GM23338 (cell line): ENCODE data around the gene LRIT2. TPM values are rescaled to one million over a fixed set of nuclear protein-coding genes. Genes with fewer than 3 reads are reported as not detected.

Experiments
- ATAC-seq: fragments of 200-7000 bp; cut with Tn5 transposase; 3 replicates; pipeline ENCODE4 v1.9.1; 2020
- DNase-seq: peaks from one replicate; pipeline ENCODE4 v3.0.0-alpha.2; 2015; ENCODE audit warnings: low spot score
- H2AFZ ChIP-seq: fragments of 200-600 bp; sonication (generic); 2 replicates; pipeline ENCODE4 v1.8.0; 2016; ENCODE audit warnings: antibody characterized with exemption, mild to moderate bottlenecking, moderate library complexity
- H3F3A ChIP-seq: fragments of 200-600 bp; sonication (generic); replicated peaks from 2 replicates; pipeline ENCODE4 v1.8.0; 2017; ENCODE audit warnings: antibody characterized with exemption, mixed run types, low read depth
- H3K27ac ChIP-seq: fragments of 200-600 bp; sonication (generic); 2 replicates; pipeline ENCODE4 v1.6.1; 2016; ENCODE audit warnings: low read depth
- H3K27me3 ChIP-seq: fragments of 200-600 bp; sonication (generic); 2 replicates; pipeline ENCODE4 v1.8.0; 2016; ENCODE audit warnings: mild to moderate bottlenecking, mixed run types, moderate library complexity; ENCODE audit not compliant: insufficient read depth
- H3K36me3 ChIP-seq: fragments of 200-600 bp; sonication (generic); 2 replicates; pipeline ENCODE4 v1.8.0; 2016; ENCODE audit warnings: mild to moderate bottlenecking; ENCODE audit not compliant: insufficient read depth
- H3K4me1 ChIP-seq: fragments of 200-600 bp; sonication (generic); 2 replicates; pipeline ENCODE4 v1.8.0; 2016; ENCODE audit warnings: mild to moderate bottlenecking, moderate library complexity; ENCODE audit not compliant: insufficient read depth
- H3K4me2 ChIP-seq: fragments of 200-600 bp; sonication (generic); 2 replicates; pipeline ENCODE4 v1.7.1; 2017; ENCODE audit warnings: mixed run types
- H3K4me3 ChIP-seq: fragments of 200-600 bp; sonication (generic); 2 replicates; pipeline ENCODE4 v1.6.1; 2016; ENCODE audit warnings: mixed run types
- H3K79me2 ChIP-seq: fragments of 200-600 bp; sonication (generic); replicated peaks from 2 replicates; pipeline ENCODE4 v1.8.0; 2017; ENCODE audit warnings: mild to moderate bottlenecking; ENCODE audit not compliant: insufficient read depth
- H3K9me2 ChIP-seq: fragments of 200-600 bp; sonication (generic); 2 replicates; pipeline ENCODE4 v1.8.0; 2017; ENCODE audit not compliant: insufficient read depth
- H4K20me1 ChIP-seq: fragments of 200-600 bp; sonication (generic); replicated peaks from 2 replicates; pipeline ENCODE4 v1.8.0; 2017; ENCODE audit warnings: mild to moderate bottlenecking; ENCODE audit not compliant: insufficient read depth
- H3K27ac Mint-ChIP-seq: 2 replicates; pipeline ENCODE4 v1.8.0; 2020; ENCODE audit warnings: inconsistent platforms, mild to moderate bottlenecking, moderate library complexity, mixed read lengths
- H3K27me3 Mint-ChIP-seq: 3 replicates; pipeline ENCODE4 v1.8.0; 2022; ENCODE audit warnings: low read depth, mild to moderate bottlenecking, moderate library complexity, mixed read lengths, inconsistent platforms; ENCODE audit not compliant: insufficient read depth, poor library complexity
- H3K36me3 Mint-ChIP-seq: 3 replicates; pipeline ENCODE4 v1.8.0; 2021; ENCODE audit warnings: low read depth, mild to moderate bottlenecking, inconsistent platforms, moderate library complexity, mixed read lengths
- H3K4me1 Mint-ChIP-seq: 3 replicates; pipeline ENCODE4 v1.8.0; 2020; ENCODE audit warnings: mild to moderate bottlenecking, inconsistent platforms, mixed read lengths
- H3K4me3 Mint-ChIP-seq: 3 replicates; pipeline ENCODE4 v1.8.0; 2021; ENCODE audit warnings: moderate library complexity, mild to moderate bottlenecking, inconsistent platforms, mixed read lengths
- H3K9me3 Mint-ChIP-seq: 3 replicates; pipeline ENCODE4 v1.8.0; 2020; ENCODE audit warnings: moderate library complexity, mild to moderate bottlenecking, inconsistent platforms, mixed read lengths
- CREB1 ChIP-seq: fragments of 250-450 bp; sonication (Bioruptor Pico); IDR thresholded peaks from 2 replicates; pipeline ENCODE4 v1.5.0; 2020; ENCODE audit warnings: low read depth, mild to moderate bottlenecking, moderate library complexity
- CTCF ChIP-seq, 2 experiments: fragments of 200-600 bp in 1 of 2; sonication (generic) in 1 of 2; conservative IDR thresholded peaks; 2 replicates each; pipeline versions ENCODE4 v1.5.1 to v1.6.1; 2016 to 2017; ENCODE audit warnings: antibody characterized with exemption in 2 of 2, low read depth in 2 of 2, mild to moderate bottlenecking in 2 of 2, moderate library complexity in 1 of 2
- ETS1 ChIP-seq: IDR thresholded peaks from 2 replicates; pipeline ENCODE4 v1.6.1; 2016; ENCODE audit warnings: antibody characterized with exemption
- EZH2 ChIP-seq: fragments of 200-600 bp; sonication (generic); IDR thresholded peaks from one replicate; pipeline ENCODE4 v1.8.0; 2017; ENCODE audit warnings: antibody characterized with exemption, mild to moderate bottlenecking, low read depth; ENCODE audit not compliant: unreplicated experiment
- EZH2phosphoT487 ChIP-seq: fragments of 200-600 bp; sonication (generic); IDR thresholded peaks from one replicate; pipeline ENCODE4 v1.8.1; 2018; ENCODE audit warnings: antibody characterized with exemption; ENCODE audit not compliant: unreplicated experiment
- JUNB ChIP-seq: IDR thresholded peaks from one replicate; pipeline ENCODE4 v1.6.1; 2016; ENCODE audit warnings: antibody characterized with exemption; ENCODE audit not compliant: unreplicated experiment
- ZNF462 ChIP-seq: fragments of 250-450 bp; sonication (Bioruptor Pico); IDR thresholded peaks from 2 replicates; pipeline ENCODE4 v1.5.0; 2020; ENCODE audit warnings: mild to moderate bottlenecking, moderate library complexity
- polyA plus RNA-seq: library from polyadenylated mRNA; unstranded; fragments of >200 nt; fragmentation: Nextera tagmentation; extraction: Ambion mirVana; gene quantifications from 2 replicates; pipeline ENCODE4 v1.2.1, GENCODE V29; 2016
- total RNA-seq: library from RNA; depleted of rRNA; stranded (reverse); fragments of >200 nt; shearing (Covaris generic); gene quantifications from 2 replicates; pipeline ENCODE4 v1.2.3, GENCODE V29; 2014

LRIT2 gene
- total and polyA plus RNA-seq, 2 experiments from 2014 or later = not detected

DNA sequence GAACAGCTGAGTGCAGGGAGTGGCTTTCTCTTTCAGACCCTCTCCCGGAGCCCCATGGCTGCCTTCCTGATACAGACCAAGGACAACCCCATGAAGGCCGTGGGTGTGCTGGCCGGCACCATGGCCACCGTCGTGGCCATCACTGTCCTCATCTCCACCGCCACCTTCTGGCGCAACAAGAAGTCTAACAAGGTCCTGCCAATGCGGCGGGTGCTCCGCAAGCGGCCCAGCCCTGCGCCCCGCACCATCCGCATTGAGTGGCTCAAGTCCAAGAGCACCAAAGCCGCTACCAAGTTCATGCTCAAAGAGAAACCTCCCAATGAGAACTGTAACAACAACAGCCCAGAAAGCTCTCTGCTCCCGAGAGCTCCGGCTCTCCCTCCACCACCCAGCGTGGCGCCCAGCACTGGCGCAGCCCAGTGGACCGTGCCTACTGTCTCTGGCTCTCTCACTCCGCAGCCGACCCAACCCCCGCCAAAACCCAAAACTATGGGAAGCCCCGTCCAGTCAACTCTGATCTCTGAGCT is 11.2 kb downstream of the LRIT2 start:
- no peak overlapping the region for H3K27ac ChIP-seq
- Mint-ChIP-seq H3K27ac (peak overlapping the region; percentile 59; the same call in 1 of the 2 replicates), H3K4me1 (peaks cover 7% of the 10 kb centered on the region; the same call in 2 of the 3 replicates), H3K36me3 (no peaks in the 10 kb centered on the region), H3K9me3 (no peaks in the 10 kb centered on the region; the same call in 1 of the 3 replicates), H3K27me3 (no peaks in the 10 kb centered on the region), H3K4me3 (no peak overlapping the region)
- H2AFZ ChIP-seq = peak overlapping the region; percentile 85; the same call in 1 of the 2 replicates
- H3F3A ChIP-seq = no peaks in the 10 kb centered on the region
- H3K4me1 ChIP-seq = no peaks in the 10 kb centered on the region
- H3K4me2 ChIP-seq = no peak overlapping the region
- H3K27me3 ChIP-seq = no peaks in the 10 kb centered on the region
- no peaks in the 10 kb centered on the region for H3K36me3 ChIP-seq
- H3K79me2 ChIP-seq = no peaks in the 10 kb centered on the region
- H4K20me1 ChIP-seq = no peaks in the 10 kb centered on the region
- DNase-seq (no peak), ATAC-seq (peak; percentile 82)
- H3K9me2 ChIP-seq = no peaks in the 10 kb centered on the region
- TF ChIP-seq CTCF (conservative IDR thresholded peaks at IDR 0.05; ENCODE audit: low read depth in 2 of 2) (peak in 1 of 2 experiments; percentile 42; a peak in 3 of 4 replicates), JUNB (no peak)
- no peak overlapping the region for H3K4me3 ChIP-seq

- Histone ChIP-seq H3K4me2 (no peak overlapping the region), H2AFZ (no peak overlapping the region), H3K27me3 (no peaks in the 10 kb centered on the region), H3K36me3 (no peaks in the 10 kb centered on the region), H3K79me2 (no peaks in the 10 kb centered on the region), H3K9me2 (no peaks in the 10 kb centered on the region), H3K27ac (no peak overlapping the region), H3K4me3 (no peak overlapping the region), H3K4me1 (no peaks in the 10 kb centered on the region), H4K20me1 (no peaks in the 10 kb centered on the region), H3F3A (no peaks in the 10 kb centered on the region)
- no peak for DNase-seq
- Mint-ChIP-seq H3K27ac (no peak overlapping the region), H3K9me3 (no peaks in the 10 kb centered on the region; the same call in 1 of the 3 replicates), H3K36me3 (no peaks in the 10 kb centered on the region), H3K4me1 (peaks cover 7% of the 10 kb centered on the region; the same call in 2 of the 3 replicates), H3K4me3 (no peak overlapping the region), H3K27me3 (no peaks in the 10 kb centered on the region)
- no peak for ATAC-seq
- TF ChIP-seq CTCF (conservative IDR thresholded peaks at IDR 0.05; ENCODE audit: low read depth in 2 of 2) (no peak), CREB1 (no peak), JUNB (no peak), EZH2 (no peak), ZNF462 (CRISPR knock-in tag) (no peak), ETS1 (no peak), EZH2phosphoT487 (no peak)
Observed at GRCh38 chr10:84213076-84213475, 12.3 kb downstream of the LRIT2 start.
